Measurements from ENCODE around the gene EIF4G2. TPM values are rescaled to one million over a fixed set of nuclear protein-coding genes. Genes with fewer than 3 reads are reported as not detected.

EIF4G2 gene
- total RNA-seq, 1 experiment from 2014 or later: 1,198 TPM

- H3K27ac ChIP-seq (ENCODE audit: low read depth, low read length, poor library complexity, severe bottlenecking): no peak overlapping the region
- no peaks in the 10 kb centered on the region for H3K36me3 ChIP-seq (ENCODE audit: insufficient read depth, low read length, poor library complexity, severe bottlenecking)
- CTCF ChIA-PET: no interaction called here
- POLR2A ChIA-PET (ENCODE audit: low non-redundant PET): no interaction called here
- DNase-seq (ENCODE audit: low spot score): no peak
- TF ChIP-seq CTCF (conservative IDR thresholded peaks at IDR 0.05; ENCODE audit: low read depth, low read length): no peak
- no peak for TF ChIP-seq EZH2 (IDR thresholded peaks at IDR 0.05; ENCODE audit: borderline replicate concordance, low read depth, low read length, poor library complexity, severe bottlenecking)
- BruUV-seq (replicated peaks): no TSS peak
- H3K9me3 ChIP-seq (ENCODE audit: low read depth, low read length, poor library complexity, severe bottlenecking): no peaks in the 10 kb centered on the region
- intact Hi-C loops (cut with micrococcal nuclease; ENCODE audit: unreplicated experiment): no loop called here
- H3K27me3 ChIP-seq (replicated peaks; ENCODE audit: insufficient read depth, low read depth, low read length, poor library complexity): no peaks in the 10 kb centered on the region
- peaks cover 8% of the 10 kb centered on the region for H3K4me1 ChIP-seq (ENCODE audit: insufficient read depth, low read length, poor library complexity, severe bottlenecking)
- H3K4me3 ChIP-seq (ENCODE audit: low read depth, low read length, poor library complexity, severe bottlenecking): no peak overlapping the region
Measured at GRCh38 chr11:10786451-10786850, 22.3 kb downstream of the EIF4G2 start.

GRCh38 chr11:10785146-10785474 lies 23.6 kb downstream of the EIF4G2 start:
- DNase-seq (ENCODE audit: low spot score): no peak
- Histone ChIP-seq H3K4me1 (ENCODE audit: insufficient read depth, low read length, poor library complexity, severe bottlenecking) (peaks cover 8% of the 10 kb centered on the region), H3K27me3 (replicated peaks; ENCODE audit: insufficient read depth, low read depth, low read length, poor library complexity) (no peaks in the 10 kb centered on the region), H3K9me3 (ENCODE audit: low read depth, low read length, poor library complexity, severe bottlenecking) (no peaks in the 10 kb centered on the region), H3K27ac (ENCODE audit: low read depth, low read length, poor library complexity, severe bottlenecking) (no peak overlapping the region), H3K36me3 (ENCODE audit: insufficient read depth, low read length, poor library complexity, severe bottlenecking) (peaks cover 4% of the 10 kb centered on the region), H3K4me3 (ENCODE audit: low read depth, low read length, poor library complexity, severe bottlenecking) (no peak overlapping the region)
- intact Hi-C loops (cut with micrococcal nuclease; ENCODE audit: unreplicated experiment): no loop called here
- no TSS peak for BruUV-seq (replicated peaks)
- POLR2A ChIA-PET (ENCODE audit: low non-redundant PET): no interaction called here
- CTCF ChIA-PET: no interaction called here
- TF ChIP-seq EZH2 (IDR thresholded peaks at IDR 0.05; ENCODE audit: borderline replicate concordance, low read depth, low read length, poor library complexity, severe bottlenecking) (no peak), CTCF (conservative IDR thresholded peaks at IDR 0.05; ENCODE audit: low read depth, low read length) (no peak)

- Histone ChIP-seq H3K27ac (ENCODE audit: low read depth, low read length, poor library complexity, severe bottlenecking) (no peak overlapping the region), H3K36me3 (ENCODE audit: insufficient read depth, low read length, poor library complexity, severe bottlenecking) (peaks cover 10% of the 10 kb centered on the region), H3K9me3 (ENCODE audit: low read depth, low read length, poor library complexity, severe bottlenecking) (no peaks in the 10 kb centered on the region), H3K4me1 (ENCODE audit: insufficient read depth, low read length, poor library complexity, severe bottlenecking) (peaks cover 8% of the 10 kb centered on the region), H3K27me3 (replicated peaks; ENCODE audit: insufficient read depth, low read depth, low read length, poor library complexity) (no peaks in the 10 kb centered on the region), H3K4me3 (ENCODE audit: low read depth, low read length, poor library complexity, severe bottlenecking) (no peak overlapping the region)
- intact Hi-C loops (cut with micrococcal nuclease; ENCODE audit: unreplicated experiment): no loop called here
- no peak for TF ChIP-seq CTCF (conservative IDR thresholded peaks at IDR 0.05; ENCODE audit: low read depth, low read length)
- no peak for TF ChIP-seq EZH2 (IDR thresholded peaks at IDR 0.05; ENCODE audit: borderline replicate concordance, low read depth, low read length, poor library complexity, severe bottlenecking)
- BruUV-seq (replicated peaks): no TSS peak
- POLR2A ChIA-PET (ENCODE audit: low non-redundant PET): no interaction called here
- no peak for DNase-seq (ENCODE audit: low spot score)
- CTCF ChIA-PET: interaction anchor here (0.7 to 1.0 kb wide), 2 partner anchors 244 to 378 kb away, joined by 5 to 6 read pairs; no protein-coding TSS in a partner anchor
Measured at GRCh38 chr11:10784232-10785145, 24.2 kb downstream of the EIF4G2 start.
